Heart left ventricle (tissue), 16 donors: Measurements from ENCODE around the gene RPGRIP1. TPM values are rescaled to one million over a fixed set of nuclear protein-coding genes. Genes with fewer than 3 reads are reported as not detected.

Experiments
- ATAC-seq, 4 donors: fragments of 200-7000 bp; cut with Tn5 transposase; one replicate each; pipeline ENCODE4 v1.9.1; 2020 to 2022; ENCODE audit warnings: moderate library complexity in 4 of 4, mild to moderate bottlenecking in 3 of 4, moderate number of reproducible peaks in 1 of 4
- DNase-seq, 5 donors: peaks; one replicate each; pipeline ENCODE4 v3.0.0-alpha.2; 2020
- H3K27ac ChIP-seq, 12 donors: fragments of 200-600 bp; sonication (generic) in 4 of 12; one replicate each; pipeline versions ENCODE4 v1.5.0 to v1.8.0; 2016 to 2022; ENCODE audit warnings: mild to moderate bottlenecking in 2 of 12
- H3K27me3 ChIP-seq, 9 donors: fragments of 200-600 bp; sonication (generic) in 2 of 9; one replicate each; pipeline versions ENCODE4 v1.5.1 to v1.8.0; 2016 to 2022; ENCODE audit warnings: mild to moderate bottlenecking in 3 of 9
- H3K36me3 ChIP-seq, 9 donors: fragments of 200-600 bp; sonication (generic) in 2 of 9; one replicate each; pipeline versions ENCODE4 v1.5.0 to v1.8.0; 2018 to 2022; ENCODE audit warnings: mild to moderate bottlenecking in 2 of 9
- H3K4me1 ChIP-seq, 12 donors: fragments of 200-600 bp; sonication (generic) in 4 of 12; one replicate each; pipeline versions ENCODE4 v1.5.0 to v1.8.0; 2016 to 2022; ENCODE audit warnings: mild to moderate bottlenecking in 3 of 12
- H3K4me3 ChIP-seq, 12 donors: fragments of 200-600 bp; sonication (generic) in 4 of 12; one replicate each; pipeline versions ENCODE4 v1.5.0 to v1.8.0; 2017 to 2022; ENCODE audit warnings: mild to moderate bottlenecking in 9 of 12, moderate library complexity in 4 of 12
- H3K9me3 ChIP-seq, 12 donors: fragments of 200-600 bp; sonication (generic) in 4 of 12; one replicate each; pipeline versions ENCODE4 v1.5.0 to v1.8.0; 2016 to 2022; ENCODE audit warnings: mild to moderate bottlenecking in 1 of 12
- POLR2A ChIP-seq, 2 donors: fragments of 450-650 bp; IDR thresholded peaks; one replicate each; pipeline ENCODE4 v1.6.1; 2017; ENCODE audit warnings: antibody characterized with exemption in 2 of 2, mild to moderate bottlenecking in 2 of 2, moderate library complexity in 2 of 2
- WGBS, 4 donors: extraction: QIAGEN DNeasy Blood & Tissue Kit in 2 of 4; methylation state at CpG; one replicate each; pipeline versions ENCODE4 v1.1.5 to v1.1.7; 2013 to 2018; 5-methylcytosine and 5-hydroxymethylcytosine counted together
- intact Hi-C, 10 donors: fragments of 100-400 bp; cut with DNase I; formaldehyde crosslinking; loops; one replicate each; pipeline versions ENCODE4 v1.11.1 to v1.14.2; 2022
- polyA plus RNA-seq, 2 donors: library from polyadenylated mRNA; stranded (reverse); fragments of 200-250 nt; gene quantifications; one replicate each; pipeline ENCODE4 v1.2.3, GENCODE V29; 2013
- total RNA-seq, 9 donors: library from RNA; depleted of rRNA in 2 of 9; stranded (reverse); fragments of >200 nt in 2 of 9; fragmentation: NEBNext Ultra II Directional in 3 of 9; extraction: Animal tissue kit (Norgen Biotek cat#: 25700) in 3 of 9; gene quantifications; one replicate each; pipeline versions ENCODE4 v1.1.0 to v1.2.4, GENCODE V29; 2016 to 2023
- TF ChIP-seq, protein P1 (sequence below), 12 donors: fragments of 200-600 bp; sonication (generic) in 4 of 12; IDR thresholded peaks; one replicate each; pipeline versions ENCODE4 v1.5.0 to v1.8.0; 2018 to 2022; ENCODE audit warnings: antibody characterized with exemption in 12 of 12, mild to moderate bottlenecking in 5 of 12
- donor health status: ischemic (EF 13 %, LVEDD 7.1; RV severe dilation, severe dysfunction).
- donor health status: healthy with polysubstance abuse.
- donor health status: DM: no; HTN: yes; CAD: no.
- donor health status: DM: no; HTN: no; CAD: no.
- donor health status: ischemic (EF 25% LVEDD 6.9; RV normal size, moderate dysfunction).
- donor health status: ischemic (EF 25% LVEDD 5.7; RV mildly dilated, moderate dysfunction).
- donor health status: healthy.
- donor health status: DM: yes; HTN: yes; CAD: no.
- donor health status: ischemic (EF 35%, LVEDD 5.7; RV mildly dilated, moderate dysfunction).
- donor health status: nonischemic (EF 11% LVEDD 7.7; RV severe dilation, severe dysfunction).
- donor health status: DM: yes; HTN: yes; CAD: no.
- donor health status: PGD.
- donor health status: ischemic (EF 29% LVEDD 5.4; RV normal size, mild dysfunction).
- donor health status: nonischemic (EF 23%, LVEDD 6.1; RV moderate dilation, normal function).

The RPGRIP1 gene
- total and polyA plus RNA-seq, 11 donors, result 0.12 to 0.81 (median 0.33) TPM; not detected in 1

DNA sequence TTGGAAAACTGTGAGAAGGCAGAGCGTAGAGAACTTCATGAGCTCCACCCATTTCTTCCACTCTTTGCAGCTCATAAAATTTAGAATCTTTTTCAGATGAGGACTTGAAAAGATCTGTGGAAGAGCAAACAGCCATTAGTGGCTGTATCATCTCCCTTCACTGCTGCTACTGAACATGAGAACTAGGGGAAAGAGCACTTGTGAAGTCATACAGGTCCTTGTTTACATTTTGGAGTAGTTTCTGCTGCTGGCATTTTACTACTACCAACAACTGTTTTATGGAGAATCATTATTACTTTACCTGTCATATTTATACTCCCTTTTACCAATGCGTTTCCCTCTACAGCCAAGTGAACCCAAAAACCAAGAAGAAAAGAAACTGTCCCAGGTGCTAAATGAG, 41.0 kb downstream of the RPGRIP1 start:
- ATAC-seq, result no peak
- no peaks in the 10 kb centered on the region for H3K27me3 ChIP-seq
- H3K4me1 ChIP-seq, result peaks cover 0 to 11% (median 0%) of the 10 kb centered on the region in 12 donors
- TF ChIP-seq POLR2A (IDR thresholded peaks at IDR 0.05), result no peak
- TF ChIP-seq, protein P1, sequence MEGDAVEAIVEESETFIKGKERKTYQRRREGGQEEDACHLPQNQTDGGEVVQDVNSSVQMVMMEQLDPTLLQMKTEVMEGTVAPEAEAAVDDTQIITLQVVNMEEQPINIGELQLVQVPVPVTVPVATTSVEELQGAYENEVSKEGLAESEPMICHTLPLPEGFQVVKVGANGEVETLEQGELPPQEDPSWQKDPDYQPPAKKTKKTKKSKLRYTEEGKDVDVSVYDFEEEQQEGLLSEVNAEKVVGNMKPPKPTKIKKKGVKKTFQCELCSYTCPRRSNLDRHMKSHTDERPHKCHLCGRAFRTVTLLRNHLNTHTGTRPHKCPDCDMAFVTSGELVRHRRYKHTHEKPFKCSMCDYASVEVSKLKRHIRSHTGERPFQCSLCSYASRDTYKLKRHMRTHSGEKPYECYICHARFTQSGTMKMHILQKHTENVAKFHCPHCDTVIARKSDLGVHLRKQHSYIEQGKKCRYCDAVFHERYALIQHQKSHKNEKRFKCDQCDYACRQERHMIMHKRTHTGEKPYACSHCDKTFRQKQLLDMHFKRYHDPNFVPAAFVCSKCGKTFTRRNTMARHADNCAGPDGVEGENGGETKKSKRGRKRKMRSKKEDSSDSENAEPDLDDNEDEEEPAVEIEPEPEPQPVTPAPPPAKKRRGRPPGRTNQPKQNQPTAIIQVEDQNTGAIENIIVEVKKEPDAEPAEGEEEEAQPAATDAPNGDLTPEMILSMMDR (IDR thresholded peaks at IDR 0.05), result no peak
- no peak overlapping the region for H3K4me3 ChIP-seq
- no peaks in the 10 kb centered on the region for H3K9me3 ChIP-seq
- H3K27ac ChIP-seq, result no peak overlapping the region
- intact Hi-C loops, result no loop called here
- no peak for DNase-seq
- H3K36me3 ChIP-seq, result no peaks in the 10 kb centered on the region
- WGBS, 4 donors, result 95 to 100% (median 97%) methylated on average over 2 of the region's 2 CpGs

DNA sequence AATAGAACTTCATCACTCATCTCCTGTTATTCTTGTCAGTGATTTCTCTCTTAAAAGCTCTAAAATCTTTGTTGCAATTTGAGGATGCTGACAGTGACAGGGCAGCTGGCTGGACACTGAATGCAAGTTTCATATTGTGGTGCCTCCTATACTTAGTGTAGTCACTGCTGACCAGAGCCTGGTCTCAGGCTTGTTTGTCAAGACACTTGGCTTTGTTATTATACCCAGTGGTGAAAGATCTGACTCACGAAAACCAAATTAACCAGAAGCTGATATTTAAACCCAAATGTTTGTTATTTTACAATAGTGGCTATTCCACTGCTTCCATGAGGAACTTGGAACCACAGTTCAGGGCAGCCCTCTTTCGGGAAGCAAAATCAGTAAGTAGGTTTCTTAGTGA, 42.8 kb downstream of the RPGRIP1 start:
- no peaks in the 10 kb centered on the region for H3K36me3 ChIP-seq
- H3K9me3 ChIP-seq, result no peaks in the 10 kb centered on the region
- H3K4me3 ChIP-seq, result no peak overlapping the region
- WGBS, 4 donors, result 50 to 94% (median 86%) methylated on average over 2 of the region's 2 CpGs
- TF ChIP-seq, protein P1 (IDR thresholded peaks at IDR 0.05), result no peak
- no peak for TF ChIP-seq POLR2A (IDR thresholded peaks at IDR 0.05)
- H3K4me1 ChIP-seq, result peaks cover 0 to 8% (median 0%) of the 10 kb centered on the region in 12 donors
- ATAC-seq (no peak), DNase-seq (no peak)
- intact Hi-C loops, result no loop called here
- no peaks in the 10 kb centered on the region for H3K27me3 ChIP-seq
- no peak overlapping the region for H3K27ac ChIP-seq

DNA sequence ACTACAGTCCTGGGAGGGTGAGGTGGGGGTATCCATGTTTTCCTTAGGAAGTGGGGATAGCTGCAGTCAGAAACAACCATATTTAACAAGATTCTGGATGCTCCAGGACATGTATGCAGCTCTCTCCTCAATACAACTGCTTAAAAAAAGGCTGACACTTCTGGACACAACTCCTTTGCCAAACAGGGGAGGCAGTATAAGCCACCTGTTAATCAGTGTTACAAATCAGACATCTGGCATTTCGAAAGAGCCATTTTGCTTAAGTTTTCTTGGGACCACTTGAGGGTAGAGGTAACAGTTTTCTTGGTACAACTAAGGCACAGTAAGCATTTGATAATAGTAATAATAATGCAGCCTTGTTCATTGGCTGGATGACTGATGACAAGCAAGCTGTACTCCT, 47.1 kb downstream of the RPGRIP1 start:
- H3K4me3 ChIP-seq, result no peak overlapping the region
- whole genome bisulfite sequencing, 4 donors, result 79 to 93% (median 90%) methylated on average over 1 of the region's 1 CpG
- H3K4me1 ChIP-seq, result peaks cover 0 to 3% (median 0%) of the 10 kb centered on the region in 12 donors
- TF ChIP-seq, protein P1 (IDR thresholded peaks at IDR 0.05), result no peak
- TF ChIP-seq POLR2A (IDR thresholded peaks at IDR 0.05), result no peak
- no peaks in the 10 kb centered on the region for H3K9me3 ChIP-seq
- DNase-seq (no peak), ATAC-seq (no peak)
- H3K27ac ChIP-seq, result no peak overlapping the region
- no peaks in the 10 kb centered on the region for H3K27me3 ChIP-seq
- no peaks in the 10 kb centered on the region for H3K36me3 ChIP-seq
- intact Hi-C loops, result no loop called here

Other genes starting within 250 kb of the RPGRIP1 start
- gene TPPP2, start 249.9 kb upstream of the RPGRIP1 start, total RNA-seq, result 1 to 10 TPM in 3 of 9 donors, under 1 TPM in 4, not detected in 2; 0.54 to 2.8 (median 0.99) TPM
- under 1 TPM; 0.65 to 0.96 TPM for gene TPPP2, start 249.9 kb upstream of the RPGRIP1 start, polyA plus RNA-seq
- not detected for gene RNASE13, start 245.3 kb upstream of the RPGRIP1 start, total RNA-seq
- gene RNASE13, start 245.3 kb upstream of the RPGRIP1 start, polyA plus RNA-seq, result not detected
- not detected for gene RNASE7, start 237.7 kb upstream of the RPGRIP1 start, total RNA-seq
- under 1 TPM in 1 of 2 donors, not detected in 1; 0.04 TPM for gene RNASE7, start 237.7 kb upstream of the RPGRIP1 start, polyA plus RNA-seq
- not detected for gene RNASE8, start 222.3 kb upstream of the RPGRIP1 start, total RNA-seq
- gene RNASE8, start 222.3 kb upstream of the RPGRIP1 start, polyA plus RNA-seq, result not detected
- gene ARHGEF40, start 209.8 kb upstream of the RPGRIP1 start, total RNA-seq, result 10 to 100 TPM; 16.1 to 31.5 (median 18.8) TPM
- 10 to 100 TPM; 15.5 to 18.2 TPM for gene ARHGEF40, start 209.8 kb upstream of the RPGRIP1 start, polyA plus RNA-seq
- 10 to 100 TPM; 33.9 to 97.9 (median 38.2) TPM for gene ZNF219, start 181.4 kb upstream of the RPGRIP1 start, total RNA-seq
- 10 to 100 TPM; 50.0 to 57.4 TPM for gene ZNF219, start 181.4 kb upstream of the RPGRIP1 start, polyA plus RNA-seq
- gene TMEM253, start 179.0 kb upstream of the RPGRIP1 start, total RNA-seq, result under 1 TPM in 6 of 9 donors, not detected in 3; 0.19 to 0.79 (median 0.36) TPM
- gene TMEM253, start 179.0 kb upstream of the RPGRIP1 start, polyA plus RNA-seq, result under 1 TPM; 0.29 to 0.57 TPM
- gene OR5AU1, start 124.0 kb upstream of the RPGRIP1 start, total RNA-seq, result not detected
- not detected for gene OR5AU1, start 124.0 kb upstream of the RPGRIP1 start, polyA plus RNA-seq
- gene HNRNPC, start 10.6 kb upstream of the RPGRIP1 start, total RNA-seq, result 100 to 1,000 TPM; 201 to 289 (median 249) TPM
- gene HNRNPC, start 10.6 kb upstream of the RPGRIP1 start, polyA plus RNA-seq, result 100 to 1,000 TPM; 255 to 389 TPM
- gene SUPT16H, start 103.9 kb downstream of the RPGRIP1 start, total RNA-seq, result 10 to 100 TPM; 25.1 to 38.1 (median 29.6) TPM
- 10 to 100 TPM; 19.5 to 42.3 TPM for gene SUPT16H, start 103.9 kb downstream of the RPGRIP1 start, polyA plus RNA-seq
- 10 to 100 TPM; 24.7 to 56.9 (median 42.3) TPM for gene CHD8, start 176.0 kb downstream of the RPGRIP1 start, total RNA-seq
- 10 to 100 TPM; 19.0 to 21.2 TPM for gene CHD8, start 176.0 kb downstream of the RPGRIP1 start, polyA plus RNA-seq
- gene RAB2B, start 196.9 kb downstream of the RPGRIP1 start, total RNA-seq, result 10 to 100 TPM; 13.3 to 24.5 (median 17.2) TPM
- gene RAB2B, start 196.9 kb downstream of the RPGRIP1 start, polyA plus RNA-seq, result 10 to 100 TPM in 1 of 2 donors, 1 to 10 TPM in 1; 7.0 to 12.6 TPM
- 100 to 1,000 TPM in 1 of 9 donors, 10 to 100 TPM in 8; 51.1 to 100 (median 87.4) TPM for gene TOX4, start 197.1 kb downstream of the RPGRIP1 start, total RNA-seq
- gene TOX4, start 197.1 kb downstream of the RPGRIP1 start, polyA plus RNA-seq, result 10 to 100 TPM; 16.2 to 59.7 TPM
- 10 to 100 TPM; 21.0 to 37.0 (median 25.2) TPM for gene METTL3, start 231.3 kb downstream of the RPGRIP1 start, total RNA-seq
- 10 to 100 TPM; 25.8 to 26.8 TPM for gene METTL3, start 231.3 kb downstream of the RPGRIP1 start, polyA plus RNA-seq
- gene SALL2, start 246.3 kb downstream of the RPGRIP1 start, total RNA-seq, result 1 to 10 TPM; 2.5 to 9.4 (median 3.9) TPM
- gene SALL2, start 246.3 kb downstream of the RPGRIP1 start, polyA plus RNA-seq, result 1 to 10 TPM; 1.4 to 1.8 TPM